D721Med (cell line): Measurements from ENCODE around the gene PDE6B.

Experiments
- DNase-seq: peaks from one replicate; pipeline ENCODE4 v3.0.0; 2011; ENCODE audit warnings: low spot score; ENCODE audit not compliant: insufficient read length
- FAIRE-seq: peaks from 2 replicates; lab custom pipeline; 2011; peaks lifted over from hg19 to GRCh38; lab: Jason Lieb, UNC
- CTCF ChIP-seq: IDR thresholded peaks from 2 replicates; pipeline ENCODE4 v1.5.1; 2012; ENCODE audit warnings: mild to moderate bottlenecking, control low read depth; ENCODE audit not compliant: insufficient read depth; ENCODE audit errors: missing control alignments

PDE6B gene

GRCh38 chr4:617644-618641 is 7.4 kb upstream of the PDE6B start:
- FAIRE-seq (no peak), DNase-seq (no peak)
- TF ChIP-seq CTCF: no peak

- FAIRE-seq (no peak), DNase-seq (no peak)
- TF ChIP-seq CTCF: no peak
Measured at GRCh38 chr4:620201-620600, 5.2 kb upstream of the PDE6B start.

GRCh38 chr4:620851-621261 is 4.5 kb upstream of the PDE6B start:
- no peak for DNase-seq
- no peak for TF ChIP-seq CTCF
- no peak for FAIRE-seq

GRCh38 chr4:621296-622070 is 3.9 kb upstream of the PDE6B start:
- TF ChIP-seq CTCF: no peak
- no peak for DNase-seq
- FAIRE-seq: no peak

- DNase-seq (no peak), FAIRE-seq (no peak)
- TF ChIP-seq CTCF: no peak
Measured at GRCh38 chr4:622071-622995, 3.0 kb upstream of the PDE6B start.

GRCh38 chr4:622996-623913 is 2.1 kb upstream of the PDE6B start:
- no peak for TF ChIP-seq CTCF
- FAIRE-seq: no peak
- no peak for DNase-seq
